Gastroesophageal sphincter (tissue), 4 donors: ENCODE data around the gene CCL27. TPM values are rescaled to one million over a fixed set of nuclear protein-coding genes. Genes with fewer than 3 reads are reported as not detected.
A peak's percentile ranks its signal among the peaks of the same experiment; 100 is the strongest.

Source experiments
- ATAC-seq: fragments of 150-250 bp; one replicate; pipeline ENCODE4 v1.9.1; 2016; ENCODE audit warnings: mild to moderate bottlenecking, moderate library complexity
- H3K27ac ChIP-seq, 4 donors: fragments of 200-600 bp; sonication (generic) in 3 of 4; 1 replicate in 3 of 4; 2 replicates in 1 of 4; pipeline ENCODE4 v1.5.1; 2016 to 2019
- H3K27me3 ChIP-seq: fragments of 200-600 bp; sonication (generic); one replicate; pipeline ENCODE4 v1.5.1; 2019
- H3K36me3 ChIP-seq, 2 donors: fragments of 200-600 bp; sonication (generic); one replicate each; pipeline ENCODE4 v1.5.1; 2019; ENCODE audit warnings: control low read depth in 1 of 2
- H3K4me1 ChIP-seq, 3 donors: fragments of 200-600 bp; sonication (generic); 1 replicate in 2 of 3; 2 replicates in 1 of 3; pipeline ENCODE4 v1.5.1; 2016 to 2019; ENCODE audit warnings: control low read depth in 2 of 3
- H3K4me3 ChIP-seq, 2 donors: fragments of 200-600 bp; sonication (generic); one replicate each; pipeline ENCODE4 v1.5.1; 2019; ENCODE audit warnings: mild to moderate bottlenecking in 1 of 2, moderate library complexity in 1 of 2
- H3K9me3 ChIP-seq, 3 donors: fragments of 200-600 bp; sonication (generic); one replicate each; pipeline ENCODE4 v1.5.1; 2017 to 2019; ENCODE audit warnings: control low read depth in 2 of 3
- CTCF ChIP-seq, 4 experiments: fragments of 200-600 bp in 2 of 4; fragments of 450-650 bp in 2 of 4; sonication (generic) in 1 of 4; IDR thresholded peaks; one replicate each; pipeline ENCODE4 v1.5.1; 2017 to 2019; ENCODE audit warnings: antibody characterized with exemption in 4 of 4, mild to moderate bottlenecking in 2 of 4, moderate library complexity in 2 of 4
- EP300 ChIP-seq: sonication (generic); formaldehyde crosslinking; IDR thresholded peaks from one replicate; pipeline ENCODE4 v1.6.1; 2017; ENCODE audit warnings: antibody characterized with exemption, mild to moderate bottlenecking
- POLR2A ChIP-seq, 2 donors: fragments of 450-650 bp; IDR thresholded peaks; one replicate each; pipeline ENCODE4 v1.6.1; 2017; ENCODE audit warnings: antibody characterized with exemption in 2 of 2, mild to moderate bottlenecking in 2 of 2, moderate library complexity in 1 of 2
- POLR2AphosphoS5 ChIP-seq: sonication (generic); formaldehyde crosslinking; IDR thresholded peaks from one replicate; pipeline ENCODE4 v1.6.1; 2017; ENCODE audit warnings: antibody characterized with exemption
- WGBS, 2 donors: methylation state at CpG; one replicate each; pipeline ENCODE4 v1.1.5; 2018; ENCODE audit warnings: low coverage in 1 of 2; 5-methylcytosine and 5-hydroxymethylcytosine counted together
- total RNA-seq, 4 donors: library from RNA; depleted of rRNA; stranded (reverse); fragments of >200 nt; gene quantifications; one replicate each; pipeline ENCODE4 v1.1.0, GENCODE V29; 2016

CCL27 gene
- total RNA-seq, 4 donors from 2014 or later = not detected

GRCh38 chr9:34633851-34634550 is 28.5 kb downstream of the CCL27 start:
- Histone ChIP-seq H3K27ac (no peak overlapping the region), H3K36me3 (peaks cover 0 to 13% of the 10 kb centered on the region in 2 donors), H3K4me1 (peaks cover 0 to 53% (median 8%) of the 10 kb centered on the region in 3 donors), H3K27me3 (peaks cover 19% of the 10 kb centered on the region), H3K4me3 (no peak overlapping the region), H3K9me3 (no peaks in the 10 kb centered on the region)
- peak; percentile 30 for ATAC-seq
- 8 to 50% methylated on average over 1 to 2 of the region's 3 CpGs for WGBS, 2 donors
- TF ChIP-seq POLR2AphosphoS5 (no peak), POLR2A (IDR thresholded peaks at IDR 0.05) (no peak), CTCF (IDR thresholded peaks at IDR 0.05) (peak in 3 of 4 experiments; percentile 77 to 85 (median 78)), EP300 (no peak)

GRCh38 chr9:34633166-34633565 is 29.3 kb downstream of the CCL27 start:
- WGBS, 2 donors = 40 to 42% methylated on average over 1 to 5 of the region's 5 CpGs
- ATAC-seq = no peak

GRCh38 chr9:34630402-34631154 is 31.9 kb downstream of the CCL27 start:
- H3K27ac ChIP-seq = no peak overlapping the region
- peaks cover 53% of the 10 kb centered on the region for H3K27me3 ChIP-seq
- H3K4me3 ChIP-seq = no peak overlapping the region
- peaks cover 0 to 40% (median 6%) of the 10 kb centered on the region in 3 donors for H3K4me1 ChIP-seq
- ATAC-seq = no peak
- H3K36me3 ChIP-seq = peaks cover 0 to 10% of the 10 kb centered on the region in 2 donors
- H3K9me3 ChIP-seq = no peaks in the 10 kb centered on the region
- no peak for TF ChIP-seq POLR2AphosphoS5
- WGBS, 2 donors = 30 to 35% methylated on average over 2 to 5 of the region's 5 CpGs

More at GRCh38 chr9:34633166-34633565, 29.3 kb downstream of the CCL27 start:
- Histone ChIP-seq H3K4me3 (no peak overlapping the region), H3K36me3 (peaks cover 0 to 13% of the 10 kb centered on the region in 2 donors), H3K4me1 (peaks cover 0 to 55% (median 13%) of the 10 kb centered on the region in 3 donors), H3K9me3 (no peaks in the 10 kb centered on the region), H3K27me3 (peaks cover 27% of the 10 kb centered on the region), H3K27ac (no peak overlapping the region)
- TF ChIP-seq EP300 (no peak), POLR2A (IDR thresholded peaks at IDR 0.05) (no peak), CTCF (IDR thresholded peaks at IDR 0.05) (no peak), POLR2AphosphoS5 (no peak)

GRCh38 chr9:34629491-34629808 is 33.0 kb downstream of the CCL27 start:
- peaks cover 64% of the 10 kb centered on the region for H3K27me3 ChIP-seq
- ATAC-seq = no peak
- H3K4me3 ChIP-seq = peak overlapping the region in 1 of 2 donors; percentile 53
- H3K4me1 ChIP-seq = peaks cover 0 to 32% (median 6%) of the 10 kb centered on the region in 3 donors
- no peak overlapping the region for H3K27ac ChIP-seq
- H3K9me3 ChIP-seq = no peaks in the 10 kb centered on the region
- H3K36me3 ChIP-seq = no peaks in the 10 kb centered on the region
- WGBS, 2 donors = 30 to 37% methylated on average over 4 to 5 of the region's 5 CpGs
- TF ChIP-seq EP300 (no peak), CTCF (IDR thresholded peaks at IDR 0.05) (no peak), POLR2AphosphoS5 (no peak), POLR2A (IDR thresholded peaks at IDR 0.05) (no peak)

- 1% methylated on average over 10 to 19 of the region's 69 CpGs for WGBS, 2 donors
- no peaks in the 10 kb centered on the region for H3K9me3 ChIP-seq
- H3K4me3 ChIP-seq = peak within 1 kb of the TSS; percentile 12 to 53
- H3K27ac ChIP-seq = no peak within 1 kb of the TSS
- peaks cover 0 to 32% (median 6%) of the 10 kb centered on the region in 3 donors for H3K4me1 ChIP-seq
- peak in 2 of 4 experiments; percentile 6 to 10 for TF ChIP-seq CTCF (IDR thresholded peaks at IDR 0.05)
- no peak for TF ChIP-seq EP300
- TF ChIP-seq POLR2A (IDR thresholded peaks at IDR 0.05) = no peak
- H3K27me3 ChIP-seq = peaks cover 70% of the 10 kb centered on the region
- H3K36me3 ChIP-seq = no peaks in the 10 kb centered on the region
- ATAC-seq = peak; percentile 81
These were observed 33.6 kb downstream of the CCL27 start, which contains the start of gene ARID3C for GRCh38 chr9:34628656-34629490. Gene ARID3C, minus strand, starts transcription at chr9:34629066. Its CDS starts 1,052 bp downstream, at chr9:34628014.
